Left lung (tissue), 10 donors: Measurements from ENCODE around the gene PHACTR1. TPM values are rescaled to one million over a fixed set of nuclear protein-coding genes. Genes with fewer than 3 reads are reported as not detected.
A peak's percentile ranks its signal among the peaks of the same experiment; 100 is the strongest.

ENCODE experiments used
- ATAC-seq: fragments of 200-7000 bp; cut with Tn5 transposase; one replicate; pipeline ENCODE4 v1.9.1; 2020; ENCODE audit warnings: moderate library complexity
- DNase-seq, 4 donors: peaks; one replicate each; pipeline ENCODE4 v3.0.0-alpha.2; 2013 to 2020
- H3K27ac ChIP-seq, 2 donors: fragments of 200-600 bp; sonication (generic) in 1 of 2; one replicate each; pipeline versions ENCODE4 v1.5.0 to v1.8.0; 2020 to 2021
- H3K27me3 ChIP-seq, 2 donors: fragments of 200-600 bp; sonication (generic) in 1 of 2; one replicate each; pipeline versions ENCODE4 v1.5.0 to v1.8.0; 2020 to 2021
- H3K36me3 ChIP-seq, 2 donors: fragments of 200-600 bp; sonication (generic) in 1 of 2; one replicate each; pipeline versions ENCODE4 v1.5.0 to v1.8.0; 2020 to 2021
- H3K4me1 ChIP-seq, 2 donors: fragments of 200-600 bp; one replicate each; pipeline ENCODE4 v1.8.0; 2021
- H3K4me3 ChIP-seq, 2 donors: fragments of 200-600 bp; sonication (generic) in 1 of 2; one replicate each; pipeline versions ENCODE4 v1.5.0 to v1.8.0; 2020 to 2021; ENCODE audit warnings: mild to moderate bottlenecking in 1 of 2
- H3K9me3 ChIP-seq, 2 donors: fragments of 200-600 bp; sonication (generic) in 1 of 2; one replicate each; pipeline versions ENCODE4 v1.5.0 to v1.8.0; 2020 to 2021
- CTCF ChIP-seq, 2 donors: fragments of 200-600 bp; sonication (generic) in 1 of 2; IDR thresholded peaks; one replicate each; pipeline versions ENCODE4 v1.5.0 to v1.8.0; 2021; ENCODE audit warnings: antibody characterized with exemption in 2 of 2
- intact Hi-C, 2 donors: fragments of 100-400 bp; cut with DNase I; formaldehyde crosslinking; loops; one replicate each; pipeline versions ENCODE4 v1.11.2 to v1.14.2; 2022
- polyA plus RNA-seq, 6 donors: library from polyadenylated mRNA; unstranded; fragments of 120-200 nt; gene quantifications; one replicate each; pipeline ENCODE4 v1.2.1, GENCODE V29; 2013; ENCODE audit not compliant: insufficient read length in 6 of 6
- total RNA-seq, 2 donors: library from RNA; stranded (reverse); fragmentation: NEBNext Ultra II Directional; extraction: Animal tissue kit (Norgen Biotek cat#: 25700); gene quantifications; one replicate each; pipeline ENCODE4 v1.2.1, GENCODE V29; 2021
- donor health status: DM: no; HTN: yes; CAD: no.
- donor health status: DM: no; HTN: no; CAD: no.

The PHACTR1 gene
- total and polyA plus RNA-seq, 8 donors = 12.1 to 53.3 (median 15.8) TPM

DNA sequence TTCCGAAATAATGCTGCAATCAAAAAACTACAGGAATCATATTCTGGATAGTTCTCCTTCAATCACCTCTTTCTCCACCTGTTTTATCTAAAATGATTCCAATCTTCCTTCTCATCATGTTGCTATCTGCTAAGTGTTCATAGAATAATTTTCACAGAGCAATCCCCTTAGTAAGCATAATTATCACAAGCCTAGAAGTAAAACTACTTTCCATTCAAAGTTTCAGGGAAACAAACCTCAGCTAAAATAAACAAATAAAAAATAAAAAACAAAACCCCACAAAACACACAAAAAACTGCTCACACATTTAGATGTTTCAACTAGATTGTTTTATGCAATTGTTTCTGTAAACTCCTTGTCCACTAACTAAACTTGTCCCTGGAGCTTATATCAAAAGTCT, 291.2 kb downstream of the PHACTR1 start:
- no peak for TF ChIP-seq CTCF (IDR thresholded peaks at IDR 0.05)
- H3K4me1 ChIP-seq = peaks cover 4 to 11% of the 10 kb centered on the region in 2 donors
- no peak overlapping the region for H3K27ac ChIP-seq
- no peaks in the 10 kb centered on the region for H3K9me3 ChIP-seq
- DNase-seq (no peak), ATAC-seq (no peak)
- H3K27me3 ChIP-seq = peaks cover 3 to 7% of the 10 kb centered on the region in 2 donors
- intact Hi-C loops = no loop called here
- H3K36me3 ChIP-seq = no peaks in the 10 kb centered on the region
- H3K4me3 ChIP-seq = no peak overlapping the region

DNA sequence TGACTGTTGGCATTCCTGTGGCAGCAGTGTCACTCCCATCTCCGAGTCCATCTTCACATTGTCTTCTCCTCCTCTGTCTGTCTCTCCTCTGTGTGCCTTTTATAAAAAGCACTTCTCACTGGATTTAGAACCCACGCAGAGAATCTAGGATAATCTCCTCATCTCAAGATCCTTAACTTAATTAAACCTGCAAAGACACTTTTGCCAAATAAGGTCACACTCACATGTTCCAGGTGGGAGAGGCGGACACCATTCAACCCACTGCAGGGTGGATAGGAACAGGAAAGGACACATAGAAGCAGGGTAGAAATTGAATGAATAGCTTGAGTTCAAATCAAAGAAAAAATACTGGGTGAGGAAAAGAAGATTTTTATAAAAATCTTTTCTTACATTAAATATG, 292.5 kb downstream of the PHACTR1 start:
- intact Hi-C loops = no loop called here
- H3K27me3 ChIP-seq = peaks cover 16% of the 10 kb centered on the region in 2 donors

DNA sequence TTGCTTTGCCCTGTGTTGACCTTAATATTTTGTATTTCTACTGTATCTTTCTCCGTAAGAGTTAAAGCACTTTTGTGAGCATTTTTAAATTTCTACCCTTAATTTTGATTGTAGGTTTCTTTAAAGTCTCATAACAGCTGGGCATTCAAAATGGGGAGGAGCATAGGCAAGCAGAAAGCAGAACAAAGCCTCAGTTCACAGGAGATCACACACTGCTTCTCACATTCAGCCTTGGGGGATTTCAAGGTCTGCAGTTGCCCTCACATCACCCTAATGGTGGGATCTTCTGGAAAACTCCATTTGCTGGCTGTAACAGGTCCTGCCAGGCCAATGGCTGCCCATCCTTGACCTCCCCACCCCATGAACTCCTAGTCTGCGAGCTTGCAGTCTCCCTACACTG, 292.9 kb downstream of the PHACTR1 start:
- Histone ChIP-seq H3K36me3 (no peaks in the 10 kb centered on the region), H3K27me3 (peaks cover 18 to 20% of the 10 kb centered on the region in 2 donors), H3K9me3 (no peaks in the 10 kb centered on the region), H3K4me1 (peaks cover 10 to 28% of the 10 kb centered on the region in 2 donors), H3K27ac (no peak overlapping the region), H3K4me3 (no peak overlapping the region)
- ATAC-seq (no peak), DNase-seq (no peak)
- TF ChIP-seq CTCF (IDR thresholded peaks at IDR 0.05) = no peak
- intact Hi-C loops = no loop called here

More for the DNA sequence above, 292.5 kb downstream of the PHACTR1 start:
- H3K27ac ChIP-seq = no peak overlapping the region
- DNase-seq (no peak), ATAC-seq (no peak)
- peaks cover 10 to 24% of the 10 kb centered on the region in 2 donors for H3K4me1 ChIP-seq
- H3K9me3 ChIP-seq = no peaks in the 10 kb centered on the region
- H3K36me3 ChIP-seq = no peaks in the 10 kb centered on the region
- TF ChIP-seq CTCF (IDR thresholded peaks at IDR 0.05) = no peak
- H3K4me3 ChIP-seq = no peak overlapping the region

DNA sequence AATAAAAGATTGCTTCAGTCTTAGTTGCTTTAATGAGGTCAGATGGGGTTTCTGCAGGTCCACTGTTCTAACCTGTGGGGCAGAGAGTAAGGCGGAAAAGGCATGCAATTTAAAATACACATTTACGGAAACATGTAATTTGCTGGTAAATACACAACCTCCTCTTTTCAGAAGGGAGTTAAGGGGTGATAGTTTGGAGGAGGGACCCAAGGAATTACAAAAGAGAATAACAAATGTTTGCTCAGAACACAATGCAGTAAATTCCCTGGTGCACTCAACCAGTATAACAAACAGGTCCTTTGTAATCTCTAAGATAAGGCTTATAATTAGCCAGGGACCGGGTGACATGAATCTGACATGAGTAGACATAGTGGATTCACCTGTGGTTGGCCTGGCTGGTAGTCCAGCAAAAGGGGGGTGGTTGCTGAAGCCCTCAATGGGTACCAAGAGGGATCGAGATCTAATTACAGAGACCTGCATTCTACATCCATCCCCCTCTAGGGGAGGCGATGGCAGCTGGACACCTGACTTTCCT, 295.1 kb downstream of the PHACTR1 start:
- no peak overlapping the region for H3K4me3 ChIP-seq
- peaks cover 18 to 27% of the 10 kb centered on the region in 2 donors for H3K27me3 ChIP-seq
- DNase-seq (no peak), ATAC-seq (no peak)
- no peaks in the 10 kb centered on the region for H3K36me3 ChIP-seq
- no peak overlapping the region for H3K27ac ChIP-seq
- no peak for TF ChIP-seq CTCF (IDR thresholded peaks at IDR 0.05)
- no peaks in the 10 kb centered on the region for H3K9me3 ChIP-seq
- intact Hi-C loops = no loop called here
- H3K4me1 ChIP-seq = peaks cover 10 to 29% of the 10 kb centered on the region in 2 donors

GRCh38 chr6:13012296-13012695, 295.7 kb downstream of the PHACTR1 start:
- H3K9me3 ChIP-seq = no peaks in the 10 kb centered on the region
- peak; percentile 47 for ATAC-seq
- no peak overlapping the region for H3K27ac ChIP-seq
- no peak overlapping the region for H3K4me3 ChIP-seq
- H3K4me1 ChIP-seq = peaks cover 10 to 29% of the 10 kb centered on the region in 2 donors
- no peak for TF ChIP-seq CTCF (IDR thresholded peaks at IDR 0.05)
- H3K27me3 ChIP-seq = peaks cover 18 to 27% of the 10 kb centered on the region in 2 donors
- intact Hi-C loops = no loop called here
- no peaks in the 10 kb centered on the region for H3K36me3 ChIP-seq
- peak in 1 of 4 donors; percentile 35 for DNase-seq
